Fibroblast of lung (primary cell): ENCODE measurements around the gene CLNK. TPM values are rescaled to one million over a fixed set of nuclear protein-coding genes. Genes with fewer than 3 reads are reported as not detected.

Experiments
- DNase-seq, 2 donors: peaks; one replicate each; pipeline versions ENCODE4 v3.0.0 to v3.0.0-alpha.2; 2010; ENCODE audit warnings: low read depth in 2 of 2
- H2AFZ ChIP-seq: 2 replicates; pipeline ENCODE4 v1.5.1; 2012; ENCODE audit warnings: low read length, control low read depth, inconsistent platforms
- H3K27ac ChIP-seq: 2 replicates; pipeline ENCODE4 v1.5.1; 2011; ENCODE audit warnings: low read length, control low read depth; ENCODE audit not compliant: insufficient read depth
- H3K27me3 ChIP-seq: 2 replicates; pipeline ENCODE4 v1.5.1; 2011; ENCODE audit warnings: mild to moderate bottlenecking, low read length; ENCODE audit not compliant: control insufficient read depth, insufficient read depth
- H3K36me3 ChIP-seq: 2 replicates; pipeline ENCODE4 v1.5.1; 2011; ENCODE audit warnings: low read length; ENCODE audit not compliant: control insufficient read depth, insufficient read depth
- H3K4me1 ChIP-seq: 2 replicates; pipeline ENCODE4 v1.5.1; 2011; ENCODE audit warnings: low read length; ENCODE audit not compliant: control insufficient read depth, insufficient read depth; ENCODE audit errors: extremely low read depth
- H3K4me2 ChIP-seq: 2 replicates; pipeline ENCODE4 v1.5.1; 2011; ENCODE audit warnings: low read length, control low read depth; ENCODE audit not compliant: insufficient read depth; ENCODE audit errors: extremely low read depth
- H3K4me3 ChIP-seq, 4 experiments: fragments of 200-600 bp in 1 of 4; sonication (generic) in 1 of 4; replicated peaks in 1 of 4; 2 replicates each; pipeline ENCODE4 v1.5.1; 2011 to 2016; ENCODE audit warnings: low read length in 4 of 4, low read depth in 3 of 4, mild to moderate bottlenecking in 3 of 4, control low read depth in 2 of 4, inconsistent platforms in 1 of 4, mixed read lengths in 1 of 4; ENCODE audit not compliant: insufficient read depth in 1 of 4; ENCODE audit errors: control extremely low read depth in 1 of 4
- H3K79me2 ChIP-seq: 2 replicates; pipeline ENCODE4 v1.5.1; 2012; ENCODE audit warnings: mild to moderate bottlenecking, low read length, inconsistent platforms; ENCODE audit not compliant: control insufficient read depth, insufficient read depth
- H3K9ac ChIP-seq: 2 replicates; pipeline ENCODE4 v1.5.1; 2011; ENCODE audit warnings: mild to moderate bottlenecking, low read length, control low read depth; ENCODE audit not compliant: insufficient read depth
- H3K9me3 ChIP-seq: 2 replicates; pipeline ENCODE4 v1.5.1; 2012; ENCODE audit warnings: low read depth, low read length; ENCODE audit not compliant: control insufficient read depth, insufficient read depth
- H4K20me1 ChIP-seq: 2 replicates; pipeline ENCODE4 v1.5.1; 2011; ENCODE audit warnings: low read length; ENCODE audit not compliant: control insufficient read depth, insufficient read depth; ENCODE audit errors: extremely low read depth
- CTCF ChIP-seq, 2 donors: IDR thresholded peaks in 1 of 2; conservative IDR thresholded peaks in 1 of 2; 1 replicate in 1 of 2; 2 replicates in 1 of 2; pipeline ENCODE4 v1.5.1; 2011 to 2012; ENCODE audit warnings: low read length in 2 of 2, control low read depth in 1 of 2, inconsistent platforms in 1 of 2, low read depth in 1 of 2, mild to moderate bottlenecking in 1 of 2
- EZH2 ChIP-seq: IDR thresholded peaks from 2 replicates; pipeline ENCODE4 v1.5.1; 2012; ENCODE audit warnings: low read length, control low read depth, mild to moderate bottlenecking; ENCODE audit errors: missing control alignments
- polyA minus RNA-seq: library from RNA; depleted of rRNA, polyadenylated mRNA; stranded (reverse); fragments of >200 nt; gene quantifications from 2 replicates; pipeline ENCODE4 v1.2.3, GENCODE V29; 2011; ENCODE audit warnings: low replicate concordance
- polyA plus RNA-seq, 2 donors: library from polyadenylated mRNA; depleted of rRNA in 1 of 2; stranded (reverse) in 1 of 2; unstranded in 1 of 2; fragments of >200 nt; gene quantifications; 2 replicates each; pipeline ENCODE4 v1.2.1, GENCODE V29; 2011 to 2012; ENCODE audit warnings: missing spikeins in 1 of 2
- total RNA-seq: library from RNA; depleted of rRNA; stranded (reverse); fragments of >200 nt; gene quantifications from 2 replicates; pipeline ENCODE4 v1.2.1, GENCODE V29; 2014

The CLNK gene
- total RNA-seq (not detected in 2 replicates), polyA plus RNA-seq (not detected in 2 replicates), polyA minus RNA-seq (not detected in 2 replicates)
- not detected in 2 replicates for polyA plus RNA-seq (2012)

GRCh38 chr4:10684631-10685030 lies at the start of gene CLNK:
CLNK (minus strand) TSS chr4:10684768; CDS start chr4:10667869, 16,899 bp downstream.
- Histone ChIP-seq H3K27ac (no peak within 1 kb of the TSS), H3K9ac (no peak within 1 kb of the TSS), H2AFZ (no peak within 1 kb of the TSS), H4K20me1 (no peaks in the 10 kb centered on the region), H3K36me3 (no peaks in the 10 kb centered on the region), H3K27me3 (no peaks in the 10 kb centered on the region), H3K4me1 (no peaks in the 10 kb centered on the region), H3K9me3 (no peaks in the 10 kb centered on the region), H3K4me2 (no peak within 1 kb of the TSS), H3K4me3 (no peak within 1 kb of the TSS), H3K79me2 (no peaks in the 10 kb centered on the region)
- no peak for TF ChIP-seq CTCF (conservative IDR thresholded peaks at IDR 0.05 in 1 of 2, IDR thresholded peaks at IDR 0.05 in 1 of 2; ENCODE audit: low read depth in 1 of 2, low read length in 2 of 2)
- TF ChIP-seq EZH2 = no peak
- no peak for DNase-seq

- no peaks in the 10 kb centered on the region for H4K20me1 ChIP-seq
- TF ChIP-seq EZH2 = no peak
- no peak for TF ChIP-seq CTCF (conservative IDR thresholded peaks at IDR 0.05 in 1 of 2, IDR thresholded peaks at IDR 0.05 in 1 of 2; ENCODE audit: low read depth in 1 of 2, low read length in 2 of 2)
- no peak overlapping the region for H3K4me3 ChIP-seq
- H3K4me1 ChIP-seq = no peaks in the 10 kb centered on the region
- no peak overlapping the region for H3K27ac ChIP-seq
- no peak for DNase-seq
- H3K79me2 ChIP-seq = no peaks in the 10 kb centered on the region
- no peaks in the 10 kb centered on the region for H3K9me3 ChIP-seq
- H2AFZ ChIP-seq = no peak overlapping the region
- H3K36me3 ChIP-seq = no peaks in the 10 kb centered on the region
- H3K4me2 ChIP-seq = no peak overlapping the region
- H3K9ac ChIP-seq = no peak overlapping the region
- H3K27me3 ChIP-seq = no peaks in the 10 kb centered on the region
Measured at GRCh38 chr4:10733481-10734062, 49.0 kb upstream of the CLNK start.

- H3K4me3 ChIP-seq = no peak overlapping the region
- H3K9ac ChIP-seq = no peak overlapping the region
- no peaks in the 10 kb centered on the region for H3K79me2 ChIP-seq
- no peaks in the 10 kb centered on the region for H3K9me3 ChIP-seq
- H2AFZ ChIP-seq = no peak overlapping the region
- DNase-seq = no peak
- H4K20me1 ChIP-seq = no peaks in the 10 kb centered on the region
- H3K27me3 ChIP-seq = no peaks in the 10 kb centered on the region
- no peak overlapping the region for H3K4me2 ChIP-seq
- no peaks in the 10 kb centered on the region for H3K36me3 ChIP-seq
- H3K4me1 ChIP-seq = no peaks in the 10 kb centered on the region
- no peak overlapping the region for H3K27ac ChIP-seq
- TF ChIP-seq EZH2 = no peak
- no peak for TF ChIP-seq CTCF (conservative IDR thresholded peaks at IDR 0.05 in 1 of 2, IDR thresholded peaks at IDR 0.05 in 1 of 2; ENCODE audit: low read depth in 1 of 2, low read length in 2 of 2)
Measured at GRCh38 chr4:10732914-10733415, 48.4 kb upstream of the CLNK start.
